ENCODE measurements around the gene SFTA2. TPM values are rescaled to one million over a fixed set of nuclear protein-coding genes. Genes with fewer than 3 reads are reported as not detected.
"Not testable (repeated sequence)": the region's sequence is repeated elsewhere in the genome, so short reads cannot be mapped to it uniquely, and the experiment has no call there.

Gene SFTA2
- total and polyA plus RNA-seq, 12 donors: not detected

- no peaks in the 10 kb centered on the region for H3K27me3 ChIP-seq
- TF ChIP-seq, protein P1, sequence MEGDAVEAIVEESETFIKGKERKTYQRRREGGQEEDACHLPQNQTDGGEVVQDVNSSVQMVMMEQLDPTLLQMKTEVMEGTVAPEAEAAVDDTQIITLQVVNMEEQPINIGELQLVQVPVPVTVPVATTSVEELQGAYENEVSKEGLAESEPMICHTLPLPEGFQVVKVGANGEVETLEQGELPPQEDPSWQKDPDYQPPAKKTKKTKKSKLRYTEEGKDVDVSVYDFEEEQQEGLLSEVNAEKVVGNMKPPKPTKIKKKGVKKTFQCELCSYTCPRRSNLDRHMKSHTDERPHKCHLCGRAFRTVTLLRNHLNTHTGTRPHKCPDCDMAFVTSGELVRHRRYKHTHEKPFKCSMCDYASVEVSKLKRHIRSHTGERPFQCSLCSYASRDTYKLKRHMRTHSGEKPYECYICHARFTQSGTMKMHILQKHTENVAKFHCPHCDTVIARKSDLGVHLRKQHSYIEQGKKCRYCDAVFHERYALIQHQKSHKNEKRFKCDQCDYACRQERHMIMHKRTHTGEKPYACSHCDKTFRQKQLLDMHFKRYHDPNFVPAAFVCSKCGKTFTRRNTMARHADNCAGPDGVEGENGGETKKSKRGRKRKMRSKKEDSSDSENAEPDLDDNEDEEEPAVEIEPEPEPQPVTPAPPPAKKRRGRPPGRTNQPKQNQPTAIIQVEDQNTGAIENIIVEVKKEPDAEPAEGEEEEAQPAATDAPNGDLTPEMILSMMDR (IDR thresholded peaks at IDR 0.05): no peak
- WGBS, 2 donors: 90% methylated on average over 4 of the region's 4 CpGs
- no peak overlapping the region for H3K27ac ChIP-seq
- H3K9me3 ChIP-seq: peaks cover 0 to 13% (median 0%) of the 10 kb centered on the region in 11 donors
- no peak overlapping the region for H3K4me3 ChIP-seq
- H3K4me1 ChIP-seq: peaks cover 0 to 9% (median 0%) of the 10 kb centered on the region in 9 donors
- H3K36me3 ChIP-seq: peaks cover 0 to 21% (median 6%) of the 10 kb centered on the region in 9 donors
- DNase-seq (no peak), ATAC-seq (no peak)
- intact Hi-C loops (cut with DNase I): loop anchor here in 2 of 10 donors (5.0 kb wide), 2 partner anchors 117 to 132 kb away; no protein-coding TSS in a partner anchor
Observed at GRCh38 chr6:30930506-30930905, 1.5 kb downstream of the SFTA2 start.

GRCh38 chr6:30928677-30929076 lies 3.3 kb downstream of the SFTA2 start:
- intact Hi-C loops (cut with DNase I): loop anchor here in 1 of 10 donors (10.0 kb wide), 1 partner anchor 116 kb away; no protein-coding TSS in a partner anchor
- no peaks in the 10 kb centered on the region for H3K27me3 ChIP-seq
- no peak overlapping the region for H3K4me3 ChIP-seq
- peaks cover 0 to 38% (median 6%) of the 10 kb centered on the region in 9 donors for H3K36me3 ChIP-seq
- H3K4me1 ChIP-seq: peaks cover 0 to 13% (median 0%) of the 10 kb centered on the region in 9 donors
- peaks cover 0 to 13% (median 0%) of the 10 kb centered on the region in 11 donors for H3K9me3 ChIP-seq
- WGBS, 2 donors: 79 to 98% methylated on average over 3 of the region's 3 CpGs
- DNase-seq (no peak), ATAC-seq (no peak)
- TF ChIP-seq, protein P1 (IDR thresholded peaks at IDR 0.05): no peak
- H3K27ac ChIP-seq: no peak overlapping the region

DNA sequence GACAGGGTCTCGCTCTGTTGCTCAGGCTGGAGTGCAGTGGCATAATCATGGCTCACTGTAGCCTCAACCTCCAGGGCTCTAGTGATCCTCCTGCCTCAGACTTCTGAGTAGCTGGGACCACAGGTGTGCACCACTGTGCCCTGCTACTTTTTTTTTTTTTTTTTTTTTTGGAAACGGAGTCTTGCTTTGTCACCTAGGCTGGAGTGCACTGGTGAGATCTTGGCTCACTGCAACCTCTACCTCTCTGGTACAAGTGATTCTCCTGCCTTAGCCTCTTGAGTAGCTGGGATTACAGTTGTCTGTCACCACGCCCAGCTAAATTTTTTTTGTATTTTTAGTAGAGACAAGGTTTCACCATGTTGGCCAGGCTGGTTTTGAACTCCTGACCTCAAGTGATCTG lies 4.9 kb downstream of the SFTA2 start:
- H3K27ac ChIP-seq, H3K4me3 ChIP-seq, DNase-seq, ATAC-seq, H3K27me3 ChIP-seq: not testable (repeated sequence)
- Histone ChIP-seq H3K4me1 (peaks cover 0 to 16% (median 0%) of the 10 kb centered on the region in 9 donors), H3K36me3 (peaks cover 0 to 54% (median 12%) of the 10 kb centered on the region in 9 donors), H3K9me3 (peaks cover 0 to 13% (median 0%) of the 10 kb centered on the region in 11 donors)
- WGBS, 2 donors: 92 to 94% methylated on average over 3 of the region's 3 CpGs
- intact Hi-C loops (cut with DNase I): loop anchor here in 1 of 10 donors (10.0 kb wide), 1 partner anchor 118 kb away; no protein-coding TSS in a partner anchor

DNA sequence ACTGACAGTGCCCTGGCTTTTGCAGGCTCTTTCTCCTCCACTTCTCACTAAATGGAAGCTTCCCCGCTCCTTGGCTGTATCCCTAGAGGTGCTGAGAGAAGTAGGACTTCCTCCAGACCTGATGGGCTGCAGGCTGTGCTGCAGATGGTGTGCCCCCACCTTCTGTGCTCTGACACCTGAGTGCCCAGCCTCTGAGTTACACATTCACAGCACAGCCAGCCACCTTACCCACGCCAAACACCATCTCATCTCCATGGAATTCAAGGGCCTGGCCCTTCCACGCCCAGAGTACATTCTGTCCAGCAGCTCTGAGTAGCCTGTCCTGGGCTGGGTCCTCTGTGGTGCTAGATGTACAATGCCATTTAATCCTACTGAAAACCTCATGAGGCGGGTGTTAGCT lies 5.3 kb downstream of the SFTA2 start:
- ATAC-seq (peak in 7 of 8 donors; percentile 49 to 93 (median 65)), DNase-seq (no peak)
- Histone ChIP-seq H3K27ac (no peak overlapping the region), H3K36me3 (peaks cover 0 to 59% (median 16%) of the 10 kb centered on the region in 9 donors), H3K4me3 (no peak overlapping the region), H3K27me3 (no peaks in the 10 kb centered on the region), H3K9me3 (peaks cover 0 to 13% (median 0%) of the 10 kb centered on the region in 11 donors), H3K4me1 (peaks cover 0 to 16% (median 0%) of the 10 kb centered on the region in 9 donors)
- intact Hi-C loops (cut with DNase I): loop anchor here in 1 of 10 donors (10.0 kb wide), 1 partner anchor 118 kb away; no protein-coding TSS in a partner anchor
- WGBS, 2 donors: 76 to 87% methylated on average over 4 of the region's 4 CpGs
- TF ChIP-seq, protein P1 (IDR thresholded peaks at IDR 0.05): no peak

- ATAC-seq: peak in 6 of 8 donors; percentile 12 to 72 (median 58)
- WGBS, 2 donors: 79 to 82% methylated on average over 9 of the region's 9 CpGs
Observed at GRCh38 chr6:30924040-30924627, 7.8 kb downstream of the SFTA2 start.

More at GRCh38 chr6:30924040-30924627, 7.8 kb downstream of the SFTA2 start:
- H3K27me3 ChIP-seq, DNase-seq, H3K27ac ChIP-seq, H3K4me3 ChIP-seq: not testable (repeated sequence)
- intact Hi-C loops (cut with DNase I): loop anchor here in 2 of 10 donors (5.0 to 10.0 kb wide), 3 partner anchors 121 to 153 kb away; no protein-coding TSS in a partner anchor
- H3K4me1 ChIP-seq: peaks cover 0 to 16% (median 0%) of the 10 kb centered on the region in 9 donors
- H3K36me3 ChIP-seq: peaks cover 0 to 84% (median 41%) of the 10 kb centered on the region in 9 donors
- H3K9me3 ChIP-seq: peaks cover 0 to 12% (median 0%) of the 10 kb centered on the region in 11 donors

All from heart right ventricle (tissue), 16 donors.